Measurements from ENCODE around the gene PLEKHA7. TPM values are rescaled to one million over a fixed set of nuclear protein-coding genes. Genes with fewer than 3 reads are reported as not detected.

The PLEKHA7 gene
- total and polyA plus RNA-seq, 2 of the 8 experiments (the other 6 are each of a cell fraction or from before 2014, with no cell fraction given), result 11.4 to 25.6 TPM

- no peak overlapping the region for H2BK12ac ChIP-seq (ENCODE audit: low read depth, low read length)
- H3K27me3 ChIP-seq (replicated peaks in 1 of 4; ENCODE audit: control insufficient read depth in 3 of 4, extremely low read depth in 1 of 4, insufficient read depth in 3 of 4, low read length in 3 of 4), result no peaks in the 10 kb centered on the region
- H3K23me2 ChIP-seq (ENCODE audit: low read depth, low read length), result no peaks in the 10 kb centered on the region
- no peak overlapping the region for H2AK5ac ChIP-seq (ENCODE audit: low read depth, low read length)
- POLR2A ChIA-PET (ENCODE audit: partially characterized antibody), result interaction anchor here (0.6 to 0.7 kb wide), 2 partner anchors 15 to 296 kb away, joined by 3 to 4 read pairs; no protein-coding TSS in a partner anchor
- no peaks in the 10 kb centered on the region for H3K79me2 ChIP-seq (ENCODE audit: control insufficient read depth in 1 of 2, insufficient read depth in 2 of 2, low read length in 2 of 2)
- no peak overlapping the region for H3K4me3 ChIP-seq (ENCODE audit: extremely low read depth in 1 of 4, insufficient read depth in 2 of 4, low read depth in 3 of 4, low read length in 4 of 4)
- no peak for FAIRE-seq
- no peak overlapping the region for H4K5ac ChIP-seq (ENCODE audit: insufficient read length, low read depth, low read length)
- no peak overlapping the region for H3K56ac ChIP-seq (replicated peaks; ENCODE audit: insufficient read length, low read depth, low read length)
- WGBS, 2 experiments (ENCODE audit: extremely low coverage in 1 of 2, insufficient coverage in 1 of 2, insufficient read length in 1 of 2, insufficient replicate concordance in 2 of 2, low coverage in 1 of 2, low lambda C conversion rate in 2 of 2, missing lambda C conversion rate in 1 of 2), result 87% methylated on average over 3 of the region's 3 CpGs; no CpG with 5 or more reads in 1 of the 2 experiments
- no peaks in the 10 kb centered on the region for H3K9me3 ChIP-seq (ENCODE audit: insufficient read depth in 2 of 2, low read depth in 1 of 2, low read length in 1 of 2)
- H2BK120ac ChIP-seq (replicated peaks; ENCODE audit: low read depth, low read length), result no peak overlapping the region
- no peak overlapping the region for H4K91ac ChIP-seq (replicated peaks; ENCODE audit: insufficient read length, low read length)
- peaks cover 0 to 14% (median 6%) of the 10 kb centered on the region in 4 experiments; a peak in 3 of 8 replicates for H3K36me3 ChIP-seq (ENCODE audit: control insufficient read depth in 2 of 4, insufficient read depth in 4 of 4, low read length in 3 of 4)
- CTCF ChIA-PET (ENCODE audit: partially characterized antibody), result interaction anchor here (0.6 to 1.7 kb wide), 6 partner anchors 8 to 272 kb away, joined by 3 read pairs; no protein-coding TSS in a partner anchor
- no peak overlapping the region for H2BK5ac ChIP-seq (ENCODE audit: low read depth, low read length)
- no peak overlapping the region for H3K27ac ChIP-seq (ENCODE audit: low read depth, low read length)
- no peaks in the 10 kb centered on the region for H3K79me1 ChIP-seq (ENCODE audit: low read depth, low read length)
- no peak overlapping the region for H2AFZ ChIP-seq (ENCODE audit: low read length)
- no peak overlapping the region for H2BK15ac ChIP-seq (ENCODE audit: low read length)
- no peaks in the 10 kb centered on the region for H3K4me1 ChIP-seq (replicated peaks in 1 of 4; ENCODE audit: control insufficient read depth in 3 of 4, insufficient read depth in 4 of 4, low read length in 3 of 4)
- H4K20me1 ChIP-seq (replicated peaks in 1 of 2; ENCODE audit: control insufficient read depth in 1 of 2, insufficient read depth in 2 of 2, low read length in 2 of 2), result peaks cover 2 to 5% of the 10 kb centered on the region in 2 experiments
- H2BK20ac ChIP-seq (ENCODE audit: low read length), result no peak overlapping the region
- no peak overlapping the region; the same call in 1 of the 2 replicates for H4K8ac ChIP-seq (ENCODE audit: extremely low read depth, insufficient read depth, low read length)
- H3K4ac ChIP-seq (replicated peaks; ENCODE audit: insufficient read length, low read depth, low read length), result no peak overlapping the region
- H3K14ac ChIP-seq (ENCODE audit: insufficient read length), result no peak overlapping the region
- H3K23ac ChIP-seq (ENCODE audit: insufficient read length), result no peak overlapping the region
- no peak overlapping the region for H3K9ac ChIP-seq (replicated peaks in 1 of 4; ENCODE audit: extremely low read depth in 1 of 4, low read depth in 3 of 4, low read length in 3 of 4)
- no peak overlapping the region for H3K4me2 ChIP-seq (ENCODE audit: insufficient read depth in 1 of 2, low read depth in 2 of 2, low read length in 2 of 2)
- no peak overlapping the region for H3K18ac ChIP-seq (ENCODE audit: extremely low read depth, low read length)
- DNase-seq (ENCODE audit: low read depth in 1 of 2, low spot score in 2 of 2), result no peak
- TF ChIP-seq EZH2 (IDR thresholded peaks at IDR 0.05; ENCODE audit: low read depth, low read length, severe bottlenecking) (no peak), CBX8 (IDR thresholded peaks at IDR 0.05; ENCODE audit: borderline replicate concordance, low read depth, low read length) (no peak), KDM4A (IDR thresholded peaks at IDR 0.05; ENCODE audit: low read depth, low read length, severe bottlenecking) (no peak), RAD21 (IDR thresholded peaks at IDR 0.05 in 1 of 2, conservative IDR thresholded peaks at IDR 0.05 in 1 of 2; ENCODE audit: low read depth in 2 of 2, low read length in 2 of 2) (no peak), POLR2AphosphoS5 (IDR thresholded peaks at IDR 0.05; ENCODE audit: low read depth, low read length) (no peak), SIN3A (conservative IDR thresholded peaks at IDR 0.05 in 1 of 2, IDR thresholded peaks at IDR 0.05 in 1 of 2; ENCODE audit: low read depth in 1 of 2, low read length in 2 of 2) (no peak), SP2 (IDR thresholded peaks at IDR 0.05; ENCODE audit: low read length) (no peak), EGR1 (IDR thresholded peaks at IDR 0.05; ENCODE audit: borderline replicate concordance, low read depth, low read length) (no peak), RXRA (IDR thresholded peaks at IDR 0.05; ENCODE audit: insufficient read depth, low read depth, low read length) (no peak), CHD1 (IDR thresholded peaks at IDR 0.05; ENCODE audit: low read depth, low read length) (no peak), POLR2A (IDR thresholded peaks at IDR 0.05; ENCODE audit: control extremely low read depth in 1 of 2, low read depth in 2 of 2, low read length in 2 of 2) (no peak), SUZ12 (IDR thresholded peaks at IDR 0.05; ENCODE audit: low read length) (no peak)
- TF ChIP-seq, protein P1, sequence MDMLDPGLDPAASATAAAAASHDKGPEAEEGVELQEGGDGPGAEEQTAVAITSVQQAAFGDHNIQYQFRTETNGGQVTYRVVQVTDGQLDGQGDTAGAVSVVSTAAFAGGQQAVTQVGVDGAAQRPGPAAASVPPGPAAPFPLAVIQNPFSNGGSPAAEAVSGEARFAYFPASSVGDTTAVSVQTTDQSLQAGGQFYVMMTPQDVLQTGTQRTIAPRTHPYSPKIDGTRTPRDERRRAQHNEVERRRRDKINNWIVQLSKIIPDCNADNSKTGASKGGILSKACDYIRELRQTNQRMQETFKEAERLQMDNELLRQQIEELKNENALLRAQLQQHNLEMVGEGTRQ (IDR thresholded peaks at IDR 0.05; ENCODE audit: low read length), result no peak
Measured at GRCh38 chr11:16793009-16793408, 221.2 kb downstream of the PLEKHA7 start.
